CD4-positive, CD25-positive, alpha-beta regulatory T cell (primary cell): ENCODE data around the gene SORCS2. TPM values are rescaled to one million over a fixed set of nuclear protein-coding genes. Genes with fewer than 3 reads are reported as not detected.

Experiments used
- ATAC-seq, 2 donors: fragments of 150-1000 bp; cut with Tn5 transposase; one replicate each; pipeline ENCODE4 v1.10.0; 2021; ENCODE audit warnings: low read depth in 2 of 2, moderate number of reproducible peaks in 2 of 2, moderate library complexity in 1 of 2
- DNase-seq, 3 donors: peaks; one replicate each; pipeline versions ENCODE4 v3.0.0 to v3.0.0-alpha.2; 2012 to 2022; ENCODE audit warnings: mixed read lengths in 1 of 3
- H3K27ac ChIP-seq: one replicate; pipeline ENCODE4 v1.7.0; 2013; ENCODE audit warnings: mild to moderate bottlenecking, low read length; ENCODE audit not compliant: insufficient read depth, poor library complexity, severe bottlenecking
- H3K27me3 ChIP-seq: one replicate; pipeline ENCODE4 v1.7.0; 2013; ENCODE audit warnings: low read length; ENCODE audit not compliant: control insufficient read depth, insufficient read depth
- H3K36me3 ChIP-seq: one replicate; pipeline ENCODE4 v1.7.0; 2013; ENCODE audit warnings: mild to moderate bottlenecking, low read length, moderate library complexity; ENCODE audit not compliant: control insufficient read depth, insufficient read depth
- H3K4me1 ChIP-seq: 2 replicates; pipeline ENCODE4 v1.7.0; 2013; ENCODE audit warnings: mild to moderate bottlenecking, low read length; ENCODE audit not compliant: insufficient read depth, control insufficient read depth, poor library complexity, severe bottlenecking
- H3K4me3 ChIP-seq: one replicate; pipeline ENCODE4 v1.7.0; 2013; ENCODE audit warnings: low read depth, mild to moderate bottlenecking, low read length, moderate library complexity
- H3K9me3 ChIP-seq, 2 experiments: 1 replicate in 1 of 2; 2 replicates in 1 of 2; pipeline ENCODE4 v1.7.0; 2013; ENCODE audit warnings: low read length in 2 of 2, mild to moderate bottlenecking in 1 of 2, moderate library complexity in 1 of 2; ENCODE audit not compliant: control insufficient read depth in 2 of 2
- H3K27ac Mint-ChIP-seq, 3 donors: one replicate each; pipeline ENCODE4 v1.8.0; 2020 to 2022; ENCODE audit warnings: mild to moderate bottlenecking in 3 of 3, mixed read lengths in 3 of 3, moderate library complexity in 2 of 3
- H3K27me3 Mint-ChIP-seq: one replicate; pipeline ENCODE4 v1.8.0; 2022; ENCODE audit warnings: mild to moderate bottlenecking, mixed read lengths
- H3K36me3 Mint-ChIP-seq: one replicate; pipeline ENCODE4 v1.8.0; 2020; ENCODE audit warnings: mixed read lengths
- H3K4me1 Mint-ChIP-seq, 4 donors: one replicate each; pipeline ENCODE4 v1.8.0; 2020 to 2022; ENCODE audit warnings: mixed read lengths in 4 of 4, mild to moderate bottlenecking in 1 of 4
- H3K4me3 Mint-ChIP-seq, 4 donors: one replicate each; pipeline ENCODE4 v1.8.0; 2020 to 2022; ENCODE audit warnings: mild to moderate bottlenecking in 4 of 4, mixed read lengths in 4 of 4, moderate library complexity in 3 of 4
- H3K9me3 Mint-ChIP-seq, 7 donors: one replicate each; pipeline ENCODE4 v1.8.0; 2020 to 2022; ENCODE audit warnings: mixed read lengths in 7 of 7, mild to moderate bottlenecking in 3 of 7, moderate library complexity in 2 of 7
- polyA plus RNA-seq, 4 donors: library from polyadenylated mRNA; unstranded; fragments of 300-500 nt; fragmentation: Illumina TruSeq; gene quantifications; one replicate each; pipeline ENCODE4 v1.2.3, GENCODE V29; 2021
- total RNA-seq: library from RNA; stranded (reverse); gene quantifications from one replicate; pipeline ENCODE4 v1.2.3, GENCODE V29; 2022

Gene SORCS2
- total and polyA plus RNA-seq, 5 donors from 2014 or later, result not detected

DNA sequence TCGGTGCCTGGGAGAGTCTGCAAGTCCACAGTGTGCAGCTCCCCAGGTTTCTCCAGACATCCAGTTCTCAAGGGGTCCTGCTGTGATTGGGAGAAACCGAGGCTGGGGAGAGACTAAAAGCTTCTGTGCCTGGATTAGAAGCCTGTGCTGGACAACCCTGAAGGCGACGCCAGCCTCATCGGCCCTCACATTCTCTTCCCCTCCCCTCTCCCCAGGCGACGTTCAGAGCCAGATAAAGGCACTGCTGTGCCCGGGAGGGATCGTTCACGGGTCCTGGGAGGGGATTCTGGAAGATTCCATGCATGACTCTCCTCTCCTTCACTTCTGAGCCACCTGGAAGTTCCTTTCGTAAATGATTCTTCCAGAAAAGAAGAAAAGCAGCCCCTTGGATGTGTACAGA, 114.6 kb downstream of the SORCS2 start:
- no peak overlapping the region for H3K27ac ChIP-seq
- ATAC-seq, result no peak
- H3K4me3 ChIP-seq, result no peak overlapping the region
- H3K27ac Mint-ChIP-seq, result no peak overlapping the region
- no peaks in the 10 kb centered on the region for H3K9me3 ChIP-seq
- no peaks in the 10 kb centered on the region for H3K36me3 ChIP-seq
- no peak for DNase-seq
- H3K4me1 ChIP-seq, result no peaks in the 10 kb centered on the region
- H3K9me3 Mint-ChIP-seq, result no peaks in the 10 kb centered on the region
- H3K27me3 Mint-ChIP-seq, result peaks cover 9% of the 10 kb centered on the region
- no peaks in the 10 kb centered on the region for H3K27me3 ChIP-seq
- no peak overlapping the region for H3K4me3 Mint-ChIP-seq
- no peaks in the 10 kb centered on the region for H3K4me1 Mint-ChIP-seq
- H3K36me3 Mint-ChIP-seq, result no peaks in the 10 kb centered on the region

DNA sequence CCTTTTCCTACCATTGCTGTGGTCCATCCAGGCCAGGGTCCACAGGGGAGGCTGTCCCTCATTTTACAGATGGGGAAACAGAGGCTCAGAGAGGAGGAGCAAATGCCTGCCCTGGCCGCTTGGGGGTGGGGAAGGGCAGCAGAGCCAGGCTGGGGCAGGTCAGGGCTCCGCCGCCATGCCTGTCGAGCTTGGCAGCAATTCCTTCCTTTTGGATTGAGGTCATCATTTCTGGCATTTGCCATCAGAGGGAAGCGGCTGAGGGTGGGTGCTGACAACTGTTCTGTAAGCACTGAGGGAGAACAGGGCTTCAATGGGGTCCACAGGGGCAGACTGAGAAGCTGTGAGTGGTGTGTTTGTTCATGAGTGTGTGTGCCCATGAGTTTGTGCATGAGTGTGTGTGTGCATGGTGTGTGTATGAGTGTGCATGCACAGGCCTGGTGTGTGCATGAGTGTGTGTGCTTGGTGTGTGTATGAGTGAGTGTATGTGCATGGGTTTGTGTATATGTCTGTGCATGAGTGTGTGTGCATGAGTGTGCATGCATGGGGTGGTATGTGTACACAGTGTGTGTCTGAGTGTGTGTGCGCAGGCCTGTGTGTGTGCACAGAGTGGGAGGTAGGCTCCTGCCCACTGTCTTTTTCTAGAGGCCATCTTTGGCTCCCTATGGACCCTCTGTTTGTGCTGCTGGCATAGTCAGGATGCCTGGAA, 115.2 kb downstream of the SORCS2 start:
- H3K36me3 Mint-ChIP-seq, result no peaks in the 10 kb centered on the region
- peaks cover 3% of the 10 kb centered on the region for H3K27me3 Mint-ChIP-seq
- no peaks in the 10 kb centered on the region for H3K27me3 ChIP-seq
- no peak overlapping the region for H3K4me3 Mint-ChIP-seq
- no peaks in the 10 kb centered on the region for H3K36me3 ChIP-seq
- H3K4me1 Mint-ChIP-seq, result no peaks in the 10 kb centered on the region
- no peak overlapping the region for H3K27ac Mint-ChIP-seq
- no peaks in the 10 kb centered on the region for H3K9me3 ChIP-seq
- H3K27ac ChIP-seq, result no peak overlapping the region
- no peak overlapping the region for H3K4me3 ChIP-seq
- no peaks in the 10 kb centered on the region for H3K9me3 Mint-ChIP-seq
- no peak for DNase-seq
- no peak for ATAC-seq
- H3K4me1 ChIP-seq, result no peaks in the 10 kb centered on the region

DNA sequence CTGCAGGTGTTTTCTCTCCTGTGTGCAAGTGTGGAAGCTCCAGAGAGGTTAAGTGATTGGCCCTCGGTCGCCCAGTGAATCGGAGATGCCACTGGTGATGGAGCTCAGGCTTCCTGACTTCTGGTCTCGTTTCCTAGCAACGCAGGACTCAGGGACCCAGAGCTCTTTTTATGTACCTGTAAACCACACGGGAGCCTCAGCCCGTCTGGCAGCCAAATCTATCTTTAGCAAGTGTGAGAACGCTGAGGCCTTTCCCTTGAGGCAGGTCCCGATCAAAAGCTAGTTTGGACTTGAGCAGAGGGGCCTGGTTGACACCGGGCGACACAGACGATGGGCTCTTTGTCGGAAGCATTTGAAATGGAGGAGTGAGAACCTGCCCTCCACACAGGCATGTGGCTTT, 116.8 kb downstream of the SORCS2 start:
- Histone ChIP-seq H3K27me3 (no peaks in the 10 kb centered on the region), H3K9me3 (no peaks in the 10 kb centered on the region), H3K36me3 (no peaks in the 10 kb centered on the region), H3K27ac (no peak overlapping the region), H3K4me1 (no peaks in the 10 kb centered on the region), H3K4me3 (no peak overlapping the region)
- Mint-ChIP-seq H3K27me3 (no peaks in the 10 kb centered on the region), H3K4me1 (no peaks in the 10 kb centered on the region), H3K4me3 (no peak overlapping the region), H3K9me3 (peaks cover 0 to 3% (median 0%) of the 10 kb centered on the region in 7 donors), H3K27ac (no peak overlapping the region), H3K36me3 (no peaks in the 10 kb centered on the region)
- DNase-seq (no peak), ATAC-seq (no peak)

DNA sequence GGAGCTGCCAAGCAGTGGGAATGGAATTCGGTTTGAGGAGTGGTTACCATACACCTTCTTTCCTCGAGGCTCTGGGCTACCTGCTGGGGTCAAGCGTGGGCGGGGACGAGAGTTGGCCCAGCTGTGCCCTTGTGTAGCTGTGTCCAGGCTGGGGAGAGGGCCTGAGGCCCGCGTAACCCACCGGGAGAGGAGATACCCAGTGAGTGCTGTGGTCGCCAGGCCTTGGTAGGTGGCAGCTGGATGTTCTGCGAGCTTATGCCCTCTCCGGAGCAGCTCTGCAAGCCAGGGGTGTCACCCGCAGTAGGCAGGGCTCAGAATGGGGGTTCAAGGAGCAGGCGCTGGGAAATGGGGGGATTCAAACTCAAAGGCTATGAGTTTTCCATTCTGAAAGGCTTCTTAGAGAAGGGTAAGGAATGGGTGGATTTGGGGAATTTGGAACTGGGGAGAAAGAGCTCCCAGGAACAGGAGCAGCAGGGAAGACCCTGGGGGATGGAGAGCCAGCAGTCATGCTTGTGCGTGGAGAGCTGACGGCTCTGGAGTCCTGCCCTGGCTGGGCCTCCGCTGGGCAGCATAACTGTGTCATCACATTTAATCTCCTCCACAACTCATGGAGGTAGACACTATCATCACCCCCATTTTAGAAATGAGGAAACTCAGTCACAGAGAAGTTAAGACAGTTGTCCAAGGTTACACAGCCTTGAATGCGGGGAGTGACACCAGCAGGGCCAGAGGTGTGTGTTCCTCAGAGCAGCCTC, 117.5 kb downstream of the SORCS2 start:
- H3K36me3 Mint-ChIP-seq, result no peaks in the 10 kb centered on the region
- no peak for DNase-seq
- Histone ChIP-seq H3K9me3 (no peaks in the 10 kb centered on the region), H3K36me3 (no peaks in the 10 kb centered on the region), H3K27ac (no peak overlapping the region), H3K27me3 (no peaks in the 10 kb centered on the region), H3K4me3 (no peak overlapping the region), H3K4me1 (no peaks in the 10 kb centered on the region)
- ATAC-seq, result no peak
- H3K4me3 Mint-ChIP-seq, result no peak overlapping the region
- H3K27me3 Mint-ChIP-seq, result no peaks in the 10 kb centered on the region
- peaks cover 0 to 3% (median 0%) of the 10 kb centered on the region in 7 donors for H3K9me3 Mint-ChIP-seq
- H3K27ac Mint-ChIP-seq, result no peak overlapping the region
- no peaks in the 10 kb centered on the region for H3K4me1 Mint-ChIP-seq

DNA sequence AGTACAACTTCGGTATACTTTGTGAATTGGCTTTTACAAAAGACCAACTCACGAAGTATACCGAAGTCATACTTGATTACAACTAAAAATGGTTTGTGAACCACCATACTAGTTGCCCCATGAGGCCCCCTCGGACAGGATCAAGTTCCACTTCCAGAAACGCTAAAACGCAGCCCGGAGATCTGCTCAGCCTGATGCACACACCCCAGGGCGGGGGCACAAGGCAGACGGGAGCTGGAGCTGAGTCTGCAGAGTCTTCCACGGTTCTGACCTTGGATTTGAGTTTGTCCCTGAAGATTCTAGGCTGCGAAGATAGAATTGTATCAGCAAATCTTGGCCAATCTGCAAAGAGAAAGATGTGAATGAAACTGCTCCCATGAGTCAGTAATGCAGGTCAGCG, 118.1 kb downstream of the SORCS2 start:
- Mint-ChIP-seq H3K36me3 (no peaks in the 10 kb centered on the region), H3K9me3 (peaks cover 0 to 3% (median 0%) of the 10 kb centered on the region in 7 donors), H3K4me3 (no peak overlapping the region), H3K4me1 (no peaks in the 10 kb centered on the region), H3K27ac (no peak overlapping the region), H3K27me3 (no peaks in the 10 kb centered on the region)
- Histone ChIP-seq H3K36me3 (no peaks in the 10 kb centered on the region), H3K27ac (no peak overlapping the region), H3K4me3 (no peak overlapping the region), H3K9me3 (no peaks in the 10 kb centered on the region), H3K4me1 (no peaks in the 10 kb centered on the region), H3K27me3 (no peaks in the 10 kb centered on the region)
- ATAC-seq (no peak), DNase-seq (no peak)

DNA sequence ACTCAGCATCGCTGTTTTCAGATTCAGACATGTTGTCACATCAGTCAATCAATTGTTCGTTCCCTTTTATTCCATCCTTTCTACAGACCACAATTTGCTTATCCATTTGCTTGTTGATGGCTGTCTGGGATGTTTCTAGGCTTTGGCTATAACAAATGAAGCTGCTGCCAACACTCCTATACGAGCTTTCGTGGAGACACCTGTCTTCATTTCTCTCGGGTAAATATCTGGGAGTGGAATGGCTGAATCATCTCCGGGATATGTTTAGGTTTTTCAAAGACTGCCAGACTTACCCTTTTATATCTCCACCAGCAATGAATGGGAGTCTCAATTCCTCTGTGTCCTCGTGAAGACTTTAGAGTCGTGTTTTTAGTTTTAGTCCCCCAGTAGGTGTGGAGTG, 118.9 kb downstream of the SORCS2 start:
- Mint-ChIP-seq H3K9me3 (peaks cover 0 to 5% (median 0%) of the 10 kb centered on the region in 7 donors), H3K4me3 (no peak overlapping the region), H3K27ac (no peak overlapping the region), H3K36me3 (no peaks in the 10 kb centered on the region), H3K4me1 (no peaks in the 10 kb centered on the region), H3K27me3 (no peaks in the 10 kb centered on the region)
- no peak for ATAC-seq
- no peak for DNase-seq
- Histone ChIP-seq H3K4me3 (no peak overlapping the region), H3K27ac (no peak overlapping the region), H3K9me3 (no peaks in the 10 kb centered on the region), H3K36me3 (no peaks in the 10 kb centered on the region), H3K4me1 (no peaks in the 10 kb centered on the region), H3K27me3 (no peaks in the 10 kb centered on the region)

DNA sequence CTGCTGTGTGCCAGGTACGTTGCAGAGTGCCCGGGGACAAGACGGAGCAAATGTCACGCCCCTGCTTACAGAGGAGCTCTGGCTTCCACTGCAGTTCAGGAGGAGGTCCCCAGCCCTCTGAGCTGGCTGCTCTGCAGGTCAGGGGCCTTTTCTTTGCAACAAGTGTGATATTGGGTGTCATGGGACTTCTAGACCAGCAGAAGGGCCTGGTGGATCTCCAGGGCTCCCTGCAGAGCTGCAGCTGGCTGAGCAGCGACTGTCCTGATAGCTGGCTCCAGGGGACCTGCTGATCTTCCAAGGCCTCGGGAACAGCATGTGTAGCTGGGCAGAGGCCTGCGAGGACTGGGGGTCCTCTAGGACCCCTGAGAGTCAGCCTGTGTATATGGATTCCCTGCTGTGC, 120.4 kb downstream of the SORCS2 start:
- H3K27ac Mint-ChIP-seq, result no peak overlapping the region
- Histone ChIP-seq H3K9me3 (no peaks in the 10 kb centered on the region), H3K27ac (no peak overlapping the region), H3K36me3 (no peaks in the 10 kb centered on the region), H3K27me3 (no peaks in the 10 kb centered on the region), H3K4me1 (no peaks in the 10 kb centered on the region), H3K4me3 (no peak overlapping the region)
- no peaks in the 10 kb centered on the region for H3K36me3 Mint-ChIP-seq
- H3K27me3 Mint-ChIP-seq, result no peaks in the 10 kb centered on the region
- peaks cover 0 to 6% (median 0%) of the 10 kb centered on the region in 7 donors for H3K9me3 Mint-ChIP-seq
- no peaks in the 10 kb centered on the region for H3K4me1 Mint-ChIP-seq
- ATAC-seq (no peak), DNase-seq (no peak)
- H3K4me3 Mint-ChIP-seq, result no peak overlapping the region

- H3K9me3 ChIP-seq, result peaks cover 0 to 3% of the 10 kb centered on the region in 2 experiments
- H3K4me1 Mint-ChIP-seq, result no peaks in the 10 kb centered on the region
- no peaks in the 10 kb centered on the region for H3K36me3 ChIP-seq
- H3K27me3 Mint-ChIP-seq, result no peaks in the 10 kb centered on the region
- DNase-seq, result no peak
- H3K36me3 Mint-ChIP-seq, result no peaks in the 10 kb centered on the region
- H3K4me3 ChIP-seq, result no peak overlapping the region
- H3K27ac Mint-ChIP-seq, result no peak overlapping the region
- H3K4me3 Mint-ChIP-seq, result no peak overlapping the region
- H3K9me3 Mint-ChIP-seq, result peaks cover 0 to 6% (median under 1%) of the 10 kb centered on the region in 7 donors
- ATAC-seq, result no peak
- H3K4me1 ChIP-seq, result no peaks in the 10 kb centered on the region
- H3K27me3 ChIP-seq, result no peaks in the 10 kb centered on the region
- no peak overlapping the region for H3K27ac ChIP-seq
Observed at GRCh38 chr4:7313347-7313811, 121.0 kb downstream of the SORCS2 start.
